Tibial artery (tissue), 4 donors: ENCODE measurements around the gene PTPRN2.

Experiments used
- DNase-seq, 2 donors: peaks; one replicate each; pipeline ENCODE4 v3.0.0-alpha.2; 2019
- H3K27ac ChIP-seq, 2 donors: fragments of 200-600 bp; sonication (generic) in 1 of 2; 1 replicate in 1 of 2; 2 replicates in 1 of 2; pipeline ENCODE4 v1.5.1; 2018 to 2019; ENCODE audit warnings: mild to moderate bottlenecking in 1 of 2
- H3K27me3 ChIP-seq, 2 donors: fragments of 200-600 bp; sonication (generic) in 1 of 2; one replicate each; pipeline versions ENCODE4 v1.5.1 to v1.6.0; 2016 to 2019
- H3K36me3 ChIP-seq, 3 donors: fragments of 200-600 bp; sonication (generic) in 2 of 3; one replicate each; pipeline ENCODE4 v1.5.1; 2016 to 2019; ENCODE audit warnings: mild to moderate bottlenecking in 2 of 3
- H3K4me1 ChIP-seq, 4 donors: fragments of 200-600 bp; sonication (generic) in 2 of 4; 1 replicate in 3 of 4; 2 replicates in 1 of 4; pipeline ENCODE4 v1.5.1; 2016 to 2019
- H3K4me3 ChIP-seq, 2 donors: fragments of 200-600 bp; sonication (generic) in 1 of 2; 1 replicate in 1 of 2; 2 replicates in 1 of 2; pipeline ENCODE4 v1.5.1; 2018 to 2019; ENCODE audit warnings: mild to moderate bottlenecking in 2 of 2
- H3K9me3 ChIP-seq, 3 donors: fragments of 200-600 bp; sonication (generic) in 1 of 3; one replicate each; pipeline ENCODE4 v1.5.1; 2016 to 2019
- CTCF ChIP-seq, 2 experiments: fragments of 200-600 bp in 1 of 2; fragments of 450-650 bp in 1 of 2; IDR thresholded peaks; one replicate each; pipeline ENCODE4 v1.5.1; 2017 to 2019; ENCODE audit warnings: antibody characterized with exemption in 2 of 2, mild to moderate bottlenecking in 1 of 2, moderate library complexity in 1 of 2
- intact Hi-C: fragments of 100-400 bp; cut with DNase I; formaldehyde crosslinking; loops from one replicate; pipeline ENCODE4 v1.15.0; 2023; ENCODE audit warnings: low total_unique reads

The PTPRN2 gene

GRCh38 chr7:158375034-158375433, 212.6 kb downstream of the PTPRN2 start:
- TF ChIP-seq CTCF (IDR thresholded peaks at IDR 0.05): no peak
- no peak for DNase-seq
- peaks cover 0 to 33% of the 10 kb centered on the region in 2 donors for H3K27me3 ChIP-seq
- no peaks in the 10 kb centered on the region for H3K36me3 ChIP-seq
- intact Hi-C loops: no loop called here
- H3K9me3 ChIP-seq: no peaks in the 10 kb centered on the region
- H3K27ac ChIP-seq: no peak overlapping the region
- no peaks in the 10 kb centered on the region for H3K4me1 ChIP-seq
- H3K4me3 ChIP-seq: no peak overlapping the region

- Histone ChIP-seq H3K36me3 (no peaks in the 10 kb centered on the region), H3K27ac (no peak overlapping the region), H3K4me1 (no peaks in the 10 kb centered on the region), H3K27me3 (peaks cover 0 to 33% of the 10 kb centered on the region in 2 donors), H3K4me3 (no peak overlapping the region), H3K9me3 (no peaks in the 10 kb centered on the region)
- intact Hi-C loops: no loop called here
- no peak for TF ChIP-seq CTCF (IDR thresholded peaks at IDR 0.05)
- DNase-seq: no peak
Measured at GRCh38 chr7:158374586-158374985, 213.0 kb downstream of the PTPRN2 start.

- no peaks in the 10 kb centered on the region for H3K9me3 ChIP-seq
- peaks cover 0 to 32% of the 10 kb centered on the region in 2 donors for H3K27me3 ChIP-seq
- H3K36me3 ChIP-seq: no peaks in the 10 kb centered on the region
- no peak for TF ChIP-seq CTCF (IDR thresholded peaks at IDR 0.05)
- no peak overlapping the region for H3K27ac ChIP-seq
- H3K4me3 ChIP-seq: no peak overlapping the region
- H3K4me1 ChIP-seq: no peaks in the 10 kb centered on the region
- no peak for DNase-seq
- intact Hi-C loops: no loop called here
Measured at GRCh38 chr7:158374146-158374545, 213.5 kb downstream of the PTPRN2 start.

- intact Hi-C loops: no loop called here
- Histone ChIP-seq H3K4me3 (no peak overlapping the region), H3K4me1 (no peaks in the 10 kb centered on the region), H3K36me3 (no peaks in the 10 kb centered on the region), H3K9me3 (no peaks in the 10 kb centered on the region), H3K27me3 (peaks cover 0 to 29% of the 10 kb centered on the region in 2 donors), H3K27ac (no peak overlapping the region)
- no peak for TF ChIP-seq CTCF (IDR thresholded peaks at IDR 0.05)
- no peak for DNase-seq
Measured at GRCh38 chr7:158373476-158374133, 214.0 kb downstream of the PTPRN2 start.

GRCh38 chr7:158372400-158373342, 215.0 kb downstream of the PTPRN2 start:
- DNase-seq: no peak
- TF ChIP-seq CTCF (IDR thresholded peaks at IDR 0.05): no peak
- Histone ChIP-seq H3K27ac (no peak overlapping the region), H3K9me3 (no peaks in the 10 kb centered on the region), H3K4me3 (no peak overlapping the region), H3K36me3 (no peaks in the 10 kb centered on the region), H3K4me1 (no peaks in the 10 kb centered on the region), H3K27me3 (peaks cover 0 to 26% of the 10 kb centered on the region in 2 donors)
- intact Hi-C loops: no loop called here
